Upper lobe of right lung (tissue), 1 donor: Measurements from ENCODE around the gene STK11. TPM values are rescaled to one million over a fixed set of nuclear protein-coding genes. Genes with fewer than 3 reads are reported as not detected.
A peak's percentile ranks its signal among the peaks of the same experiment; 100 is the strongest.

Experiments used
- ATAC-seq: fragments of 200-7000 bp; cut with Tn5 transposase; one replicate; pipeline ENCODE4 v1.9.1; 2020; ENCODE audit warnings: mild to moderate bottlenecking, moderate library complexity
- DNase-seq: peaks from one replicate; pipeline ENCODE4 v3.0.0-alpha.2; 2020
- H3K27ac ChIP-seq: fragments of 200-600 bp; one replicate; pipeline ENCODE4 v1.8.0; 2022
- H3K27me3 ChIP-seq: fragments of 200-600 bp; one replicate; pipeline ENCODE4 v1.8.0; 2022; ENCODE audit warnings: mild to moderate bottlenecking
- H3K36me3 ChIP-seq: fragments of 200-600 bp; one replicate; pipeline ENCODE4 v1.8.0; 2022
- H3K4me1 ChIP-seq: fragments of 200-600 bp; one replicate; pipeline ENCODE4 v1.8.0; 2022
- H3K4me3 ChIP-seq: fragments of 200-600 bp; one replicate; pipeline ENCODE4 v1.8.0; 2022; ENCODE audit warnings: mild to moderate bottlenecking
- H3K9me3 ChIP-seq: fragments of 200-600 bp; one replicate; pipeline ENCODE4 v1.8.0; 2022
- intact Hi-C: fragments of 100-400 bp; cut with DNase I; formaldehyde crosslinking; loops from one replicate; pipeline ENCODE4 v1.11.0; 2022
- total RNA-seq: library from RNA; stranded (reverse); fragmentation: NEBNext Ultra II Directional; extraction: Animal tissue kit (Norgen Biotek cat#: 25700); gene quantifications from one replicate; pipeline ENCODE4 v1.2.1, GENCODE V29; 2021
- TF ChIP-seq, protein P1 (sequence below): fragments of 200-600 bp; IDR thresholded peaks from one replicate; pipeline ENCODE4 v1.8.0; 2022; ENCODE audit warnings: antibody characterized with exemption
- donor health status: DM: no; HTN: yes; CAD: no; lungs with severe emphysema.

The STK11 gene
- total RNA-seq, 1 donor from 2014 or later, result 51.8 TPM

DNA sequence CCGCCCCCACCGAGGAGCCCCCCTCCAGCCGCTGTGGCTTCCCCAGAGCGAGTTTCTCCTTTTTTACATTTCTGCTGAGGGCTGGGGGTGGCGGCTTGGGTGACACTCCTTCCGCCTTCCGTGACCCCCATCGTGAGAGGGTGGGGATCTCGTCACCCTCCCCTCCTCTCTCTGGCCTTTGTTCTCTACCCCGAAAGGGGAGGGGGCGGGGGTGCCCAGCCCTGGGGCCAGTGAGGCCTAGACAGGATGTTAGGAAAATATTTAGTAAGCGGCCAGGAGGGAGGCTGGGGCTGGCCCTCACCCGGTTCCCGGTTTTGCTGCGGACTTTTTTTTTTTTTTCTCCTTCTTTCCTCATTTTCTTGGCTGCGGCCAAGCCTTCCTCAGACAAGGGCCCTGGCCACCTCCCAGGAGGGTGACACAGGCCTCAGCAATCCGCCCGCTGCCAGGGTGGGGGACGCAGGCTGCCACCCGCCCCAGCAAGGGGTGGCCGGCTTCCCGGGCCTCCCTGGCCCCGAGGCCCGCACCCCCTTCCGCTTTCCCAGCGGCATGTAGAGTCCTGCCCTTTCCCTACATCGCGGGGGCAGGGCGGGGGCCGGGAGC is 46.7 kb downstream of the STK11 start:
- DNase-seq (peak; percentile 96), ATAC-seq (peak; percentile 35)
- Histone ChIP-seq H3K27me3 (no peaks in the 10 kb centered on the region), H3K9me3 (no peaks in the 10 kb centered on the region), H3K4me1 (peaks cover 40% of the 10 kb centered on the region), H3K4me3 (peak overlapping the region; percentile 81), H3K27ac (peak overlapping the region; percentile 95), H3K36me3 (peaks cover 41% of the 10 kb centered on the region)
- intact Hi-C loops, result no loop called here
- TF ChIP-seq, protein P1, sequence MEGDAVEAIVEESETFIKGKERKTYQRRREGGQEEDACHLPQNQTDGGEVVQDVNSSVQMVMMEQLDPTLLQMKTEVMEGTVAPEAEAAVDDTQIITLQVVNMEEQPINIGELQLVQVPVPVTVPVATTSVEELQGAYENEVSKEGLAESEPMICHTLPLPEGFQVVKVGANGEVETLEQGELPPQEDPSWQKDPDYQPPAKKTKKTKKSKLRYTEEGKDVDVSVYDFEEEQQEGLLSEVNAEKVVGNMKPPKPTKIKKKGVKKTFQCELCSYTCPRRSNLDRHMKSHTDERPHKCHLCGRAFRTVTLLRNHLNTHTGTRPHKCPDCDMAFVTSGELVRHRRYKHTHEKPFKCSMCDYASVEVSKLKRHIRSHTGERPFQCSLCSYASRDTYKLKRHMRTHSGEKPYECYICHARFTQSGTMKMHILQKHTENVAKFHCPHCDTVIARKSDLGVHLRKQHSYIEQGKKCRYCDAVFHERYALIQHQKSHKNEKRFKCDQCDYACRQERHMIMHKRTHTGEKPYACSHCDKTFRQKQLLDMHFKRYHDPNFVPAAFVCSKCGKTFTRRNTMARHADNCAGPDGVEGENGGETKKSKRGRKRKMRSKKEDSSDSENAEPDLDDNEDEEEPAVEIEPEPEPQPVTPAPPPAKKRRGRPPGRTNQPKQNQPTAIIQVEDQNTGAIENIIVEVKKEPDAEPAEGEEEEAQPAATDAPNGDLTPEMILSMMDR, result no peak

DNA sequence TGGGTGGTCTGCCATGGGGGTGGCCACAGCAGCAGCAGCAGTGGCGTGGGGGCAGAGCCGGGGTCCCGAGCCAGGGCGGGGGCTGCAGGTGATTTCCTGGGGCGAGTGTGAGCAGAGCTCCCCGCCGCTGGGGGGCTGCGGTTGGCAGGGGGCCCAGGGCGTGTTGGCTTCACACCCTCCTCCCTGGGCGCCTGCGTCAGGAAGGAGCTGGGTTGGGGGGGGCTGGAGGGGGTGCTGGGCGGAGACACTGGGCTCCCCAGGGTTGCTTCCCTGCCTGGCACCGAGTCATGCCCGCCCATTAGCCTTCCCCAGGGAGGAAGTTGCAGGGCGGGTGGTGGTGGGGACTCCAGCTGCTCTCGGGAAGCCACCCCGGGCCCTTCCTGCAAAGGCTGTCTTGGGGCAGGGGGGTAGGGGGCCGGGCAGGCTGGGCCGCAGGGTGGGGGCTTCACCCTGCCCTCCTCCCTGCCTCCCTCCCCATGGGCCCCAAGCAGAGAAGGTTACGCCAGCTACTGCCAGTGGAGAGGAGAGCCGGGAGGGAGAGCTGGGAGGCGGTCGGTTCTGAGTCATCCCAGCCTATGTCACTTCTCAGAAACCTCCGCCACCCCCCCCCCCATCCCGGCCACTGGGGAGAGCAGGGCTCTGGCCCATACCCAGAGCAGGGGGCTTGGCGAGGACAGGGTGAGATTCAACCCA is 47.4 kb downstream of the STK11 start:
- Histone ChIP-seq H3K4me3 (peak overlapping the region; percentile 81), H3K9me3 (no peaks in the 10 kb centered on the region), H3K27me3 (no peaks in the 10 kb centered on the region), H3K36me3 (peaks cover 48% of the 10 kb centered on the region), H3K4me1 (peaks cover 40% of the 10 kb centered on the region), H3K27ac (peak overlapping the region; percentile 95)
- TF ChIP-seq, protein P1, result no peak
- DNase-seq, result peak; percentile 97
- ATAC-seq, result peak; percentile 57
- intact Hi-C loops, result no loop called here

DNA sequence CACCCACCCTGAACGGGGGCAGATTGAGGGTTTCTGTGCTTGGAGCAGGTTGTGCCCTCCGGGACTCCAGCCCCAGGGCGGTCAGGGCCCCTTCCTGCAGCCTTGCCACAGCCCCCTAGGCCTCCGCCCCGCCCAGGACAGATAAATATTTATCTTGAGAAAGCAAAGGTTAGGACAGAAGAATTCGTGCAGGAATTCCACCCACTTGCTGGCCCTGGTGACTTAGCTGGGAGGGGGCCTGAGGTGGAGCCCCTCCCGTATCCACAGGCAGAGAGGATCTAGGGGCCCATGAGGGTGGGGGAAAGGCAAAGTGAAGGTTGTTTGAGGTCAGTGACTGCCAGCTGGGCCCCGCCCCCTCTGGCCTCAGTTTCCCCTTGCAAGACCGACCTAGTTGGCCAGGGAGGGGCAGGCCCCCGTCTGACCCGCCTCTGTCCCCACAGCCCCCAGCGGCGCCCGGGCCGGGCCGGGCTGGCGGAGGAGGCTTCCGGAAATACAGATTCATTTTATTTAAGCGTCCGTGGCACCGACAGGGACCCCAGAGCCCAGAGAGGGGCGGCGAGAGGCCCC is 48.0 kb downstream of the STK11 start:
- TF ChIP-seq, protein P1, result no peak
- intact Hi-C loops, result no loop called here
- Histone ChIP-seq H3K4me3 (peak overlapping the region; percentile 81), H3K36me3 (peaks cover 52% of the 10 kb centered on the region), H3K27me3 (no peaks in the 10 kb centered on the region), H3K4me1 (peaks cover 45% of the 10 kb centered on the region), H3K9me3 (no peaks in the 10 kb centered on the region), H3K27ac (peak overlapping the region; percentile 95)
- no peak for ATAC-seq
- DNase-seq, result peak; percentile 74

DNA sequence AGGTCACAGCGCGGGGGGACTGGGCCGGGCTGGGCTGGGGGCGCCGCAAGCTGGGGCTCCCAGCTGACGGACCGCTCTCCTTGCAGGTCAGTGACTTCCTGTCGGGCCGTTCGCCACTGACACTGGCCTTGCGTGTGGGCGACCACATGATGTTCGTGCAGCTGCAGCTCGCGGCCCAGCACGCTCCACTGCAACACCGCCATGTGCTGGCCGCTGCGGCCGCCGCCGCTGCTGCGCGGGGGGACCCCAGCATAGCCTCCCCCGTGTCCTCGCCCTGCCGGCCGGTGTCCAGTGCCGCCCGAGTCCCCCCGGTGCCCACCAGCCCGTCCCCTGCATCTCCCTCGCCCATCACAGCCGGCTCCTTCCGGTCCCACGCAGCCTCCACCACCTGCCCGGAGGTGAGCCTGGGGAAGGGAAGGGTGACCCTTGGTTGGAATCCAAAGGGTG is 48.5 kb downstream of the STK11 start:
- Histone ChIP-seq H3K36me3 (peaks cover 52% of the 10 kb centered on the region), H3K4me3 (peak overlapping the region; percentile 81), H3K27ac (peak overlapping the region; percentile 95), H3K4me1 (peaks cover 50% of the 10 kb centered on the region), H3K9me3 (no peaks in the 10 kb centered on the region), H3K27me3 (no peaks in the 10 kb centered on the region)
- DNase-seq, result peak; percentile 76
- TF ChIP-seq, protein P1, result no peak
- intact Hi-C loops, result no loop called here
- no peak for ATAC-seq

DNA sequence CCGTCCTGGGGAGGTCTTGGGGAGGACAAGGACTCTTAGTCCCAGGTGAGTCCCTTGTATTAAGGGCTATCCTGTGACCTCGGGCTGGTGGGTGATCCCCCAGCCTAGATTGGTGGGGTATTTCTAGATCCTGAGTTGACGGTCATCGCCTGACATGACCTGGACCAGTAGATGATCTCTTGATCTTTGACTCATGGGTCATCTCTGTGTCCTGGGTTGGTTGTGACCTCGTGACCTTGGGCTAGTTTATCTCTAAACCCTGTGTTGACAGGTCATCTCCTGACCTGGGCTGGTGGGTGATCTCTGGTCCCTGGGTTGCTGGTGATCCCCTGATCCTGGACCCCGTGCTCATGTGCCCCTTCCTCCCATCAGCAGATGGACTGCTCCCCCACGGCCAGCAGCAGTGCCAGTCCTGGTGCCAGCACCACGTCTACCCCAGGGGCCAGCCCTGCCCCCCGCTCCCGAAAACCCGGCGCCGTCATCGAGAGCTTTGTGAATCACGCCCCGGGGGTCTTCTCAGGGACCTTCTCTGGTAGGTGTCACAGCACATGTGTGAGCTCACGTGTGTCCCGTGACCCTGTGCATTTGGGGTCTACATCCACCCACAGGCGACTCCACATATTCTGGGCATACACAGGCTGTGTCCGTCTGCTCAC is 49.1 kb downstream of the STK11 start:
- no peaks in the 10 kb centered on the region for H3K9me3 ChIP-seq
- intact Hi-C loops, result no loop called here
- no peak for ATAC-seq
- no peak for DNase-seq
- TF ChIP-seq, protein P1, result no peak
- peaks cover 56% of the 10 kb centered on the region for H3K4me1 ChIP-seq
- peak overlapping the region; percentile 81 for H3K4me3 ChIP-seq
- no peaks in the 10 kb centered on the region for H3K27me3 ChIP-seq
- peak overlapping the region; percentile 95 for H3K27ac ChIP-seq
- H3K36me3 ChIP-seq, result peaks cover 52% of the 10 kb centered on the region
